C4-2B (cell line): ENCODE data around the gene MSI2.

ENCODE experiments used
- ZFX ChIP-seq: fragments of 450-650 bp; IDR thresholded peaks from 2 replicates; pipeline ENCODE4 v1.6.1; 2017
- TF ChIP-seq, protein P1 (sequence below): fragments of 450-650 bp; conservative IDR thresholded peaks from 2 replicates; pipeline ENCODE4 v1.5.1; 2017; ENCODE audit warnings: mild to moderate bottlenecking

DNA sequence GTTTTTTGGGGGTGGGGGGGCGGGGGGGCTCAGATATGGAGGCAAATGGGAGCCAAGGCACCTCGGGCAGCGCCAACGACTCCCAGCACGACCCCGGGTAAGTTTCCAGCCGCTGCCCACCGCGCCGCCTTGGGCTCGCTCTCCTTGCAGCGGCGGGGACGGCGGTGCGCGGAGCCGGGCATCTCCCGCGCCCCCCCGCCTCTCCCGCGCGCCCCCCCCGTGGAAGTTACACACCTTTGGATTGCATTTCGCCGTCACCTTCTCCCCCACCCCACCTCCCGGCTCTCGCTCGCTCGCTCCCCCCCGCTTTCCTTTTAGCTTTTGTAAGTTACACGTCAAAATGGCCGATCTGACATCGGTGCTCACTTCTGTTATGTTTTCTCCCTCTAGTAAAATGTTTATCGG is 387 bp downstream of the MSI2 start:
- TF ChIP-seq, protein P1, sequence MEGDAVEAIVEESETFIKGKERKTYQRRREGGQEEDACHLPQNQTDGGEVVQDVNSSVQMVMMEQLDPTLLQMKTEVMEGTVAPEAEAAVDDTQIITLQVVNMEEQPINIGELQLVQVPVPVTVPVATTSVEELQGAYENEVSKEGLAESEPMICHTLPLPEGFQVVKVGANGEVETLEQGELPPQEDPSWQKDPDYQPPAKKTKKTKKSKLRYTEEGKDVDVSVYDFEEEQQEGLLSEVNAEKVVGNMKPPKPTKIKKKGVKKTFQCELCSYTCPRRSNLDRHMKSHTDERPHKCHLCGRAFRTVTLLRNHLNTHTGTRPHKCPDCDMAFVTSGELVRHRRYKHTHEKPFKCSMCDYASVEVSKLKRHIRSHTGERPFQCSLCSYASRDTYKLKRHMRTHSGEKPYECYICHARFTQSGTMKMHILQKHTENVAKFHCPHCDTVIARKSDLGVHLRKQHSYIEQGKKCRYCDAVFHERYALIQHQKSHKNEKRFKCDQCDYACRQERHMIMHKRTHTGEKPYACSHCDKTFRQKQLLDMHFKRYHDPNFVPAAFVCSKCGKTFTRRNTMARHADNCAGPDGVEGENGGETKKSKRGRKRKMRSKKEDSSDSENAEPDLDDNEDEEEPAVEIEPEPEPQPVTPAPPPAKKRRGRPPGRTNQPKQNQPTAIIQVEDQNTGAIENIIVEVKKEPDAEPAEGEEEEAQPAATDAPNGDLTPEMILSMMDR: no peak
- TF ChIP-seq ZFX: no peak
